ENCODE measurements around the gene NARS2.
"Not testable (repeated sequence)": the region's sequence is repeated elsewhere in the genome, so short reads cannot be mapped to it uniquely, and the experiment has no call there.

Gene NARS2, protein sequence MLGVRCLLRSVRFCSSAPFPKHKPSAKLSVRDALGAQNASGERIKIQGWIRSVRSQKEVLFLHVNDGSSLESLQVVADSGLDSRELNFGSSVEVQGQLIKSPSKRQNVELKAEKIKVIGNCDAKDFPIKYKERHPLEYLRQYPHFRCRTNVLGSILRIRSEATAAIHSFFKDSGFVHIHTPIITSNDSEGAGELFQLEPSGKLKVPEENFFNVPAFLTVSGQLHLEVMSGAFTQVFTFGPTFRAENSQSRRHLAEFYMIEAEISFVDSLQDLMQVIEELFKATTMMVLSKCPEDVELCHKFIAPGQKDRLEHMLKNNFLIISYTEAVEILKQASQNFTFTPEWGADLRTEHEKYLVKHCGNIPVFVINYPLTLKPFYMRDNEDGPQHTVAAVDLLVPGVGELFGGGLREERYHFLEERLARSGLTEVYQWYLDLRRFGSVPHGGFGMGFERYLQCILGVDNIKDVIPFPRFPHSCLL

DNA sequence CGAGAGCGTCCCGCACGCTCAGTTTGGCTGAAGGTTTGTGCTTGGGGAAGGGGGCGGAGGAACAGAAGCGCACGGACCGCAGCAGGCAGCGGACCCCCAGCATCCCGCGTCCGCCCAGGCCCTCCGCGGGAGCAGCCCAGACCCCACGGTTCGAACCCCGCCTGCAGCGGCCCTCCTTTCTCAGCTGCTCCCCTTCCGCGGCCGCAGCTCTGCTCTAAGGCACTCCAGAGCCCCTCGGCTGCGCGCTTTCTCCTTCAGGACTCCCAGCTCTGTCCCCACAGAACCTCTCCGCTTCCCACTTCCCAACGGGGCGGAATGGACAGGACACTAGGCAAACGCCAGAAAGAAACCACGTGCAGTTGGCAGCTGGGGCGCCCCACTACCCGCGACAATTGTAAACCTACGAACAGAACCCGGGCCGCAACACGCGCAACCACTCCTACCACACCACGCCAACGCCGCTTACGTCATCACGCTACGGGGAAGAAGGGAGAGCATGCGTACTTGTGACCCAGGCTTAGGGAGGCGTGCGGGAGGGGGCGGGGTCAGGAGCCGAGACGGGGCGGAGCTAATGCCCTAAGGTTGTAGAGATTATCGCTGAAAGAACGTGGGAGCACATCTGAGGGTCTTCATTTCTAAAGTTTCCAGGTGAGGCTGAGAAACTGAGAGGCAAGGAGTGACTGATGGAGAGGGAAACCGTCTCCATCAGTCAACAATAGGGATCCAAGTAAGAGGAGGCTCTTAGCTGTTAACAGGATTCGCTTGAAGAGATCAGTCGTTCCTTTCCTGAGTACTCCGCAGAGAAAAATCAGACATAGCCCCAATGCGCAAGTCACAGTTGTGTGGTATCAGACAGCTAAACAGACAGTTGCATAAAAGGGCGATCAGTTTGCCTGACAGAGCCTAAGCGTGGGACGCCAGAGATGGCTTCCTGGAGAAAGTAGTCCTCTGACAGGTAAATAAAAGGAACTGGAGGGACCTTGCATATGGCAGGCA is at the start of gene NARS2:
NARS2 (minus strand) TSS at position 479 of the 996 bp plus-strand sequence; CDS start at position 103, 376 bp downstream.
- peak; percentile 95 to 96 for DNase-seq (ENCODE audit: low read depth in 2 of 2)

DNA sequence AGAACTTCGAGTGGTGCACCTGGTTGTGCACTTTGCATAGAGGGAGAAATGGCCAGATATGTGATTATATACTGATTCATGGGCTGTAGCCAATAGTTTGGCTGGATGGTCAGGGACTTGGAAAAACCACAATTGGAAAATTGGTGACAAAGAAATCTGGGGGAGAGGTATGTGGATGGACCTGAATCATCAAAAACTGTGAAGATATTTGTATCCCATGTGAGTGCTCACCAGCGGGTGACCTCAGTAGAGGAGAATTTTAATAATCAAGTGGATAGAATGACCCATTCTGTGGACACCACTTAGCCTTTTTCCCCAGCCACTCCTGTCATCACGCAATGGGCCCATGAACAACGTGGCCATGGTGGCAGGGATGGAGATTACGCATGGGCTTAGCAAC is 48.0 kb upstream of the NARS2 start:
- no peak for DNase-seq (ENCODE audit: low read depth in 2 of 2)

DNA sequence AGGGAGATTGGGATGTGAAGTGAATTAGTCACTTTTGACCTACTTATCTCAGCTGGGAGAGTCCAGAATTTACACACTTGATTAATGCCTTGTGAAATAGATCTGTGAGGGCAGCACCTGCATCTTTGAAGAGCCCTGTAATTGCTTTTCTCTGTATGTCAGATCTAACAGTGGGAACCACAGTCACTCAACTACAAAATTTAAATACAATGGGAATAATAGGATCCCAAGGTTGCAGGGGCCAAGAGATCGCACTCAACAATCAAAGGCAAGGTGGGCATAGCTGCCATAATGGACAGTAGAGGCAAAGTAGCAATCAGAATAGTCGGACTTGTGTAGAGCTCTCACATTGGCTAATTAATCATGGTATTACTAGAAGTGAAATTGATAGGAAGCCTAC is 45.5 kb upstream of the NARS2 start:
- DNase-seq (ENCODE audit: low read depth in 2 of 2), result no peak

DNA sequence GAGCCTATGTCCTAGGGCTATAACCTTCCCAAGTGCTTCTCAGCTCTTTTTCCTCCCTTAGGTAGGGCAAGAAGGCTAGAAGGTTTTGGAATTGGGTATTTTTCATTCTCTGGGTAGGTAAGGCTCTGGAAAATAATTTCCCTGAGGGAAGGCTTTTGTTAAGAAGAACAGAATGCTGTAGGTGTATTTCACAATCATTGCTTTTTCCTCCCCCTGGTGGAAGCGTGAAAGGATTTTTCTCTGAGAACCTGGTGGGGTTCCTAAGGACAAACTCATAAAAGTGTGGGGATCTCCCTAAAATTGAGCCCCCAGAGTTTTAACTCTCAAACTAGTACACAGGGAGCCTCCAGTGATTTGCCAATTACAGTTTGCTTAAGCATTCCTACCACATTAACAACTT is 41.1 kb upstream of the NARS2 start:
- DNase-seq (ENCODE audit: low read depth in 2 of 2), result no peak

DNA sequence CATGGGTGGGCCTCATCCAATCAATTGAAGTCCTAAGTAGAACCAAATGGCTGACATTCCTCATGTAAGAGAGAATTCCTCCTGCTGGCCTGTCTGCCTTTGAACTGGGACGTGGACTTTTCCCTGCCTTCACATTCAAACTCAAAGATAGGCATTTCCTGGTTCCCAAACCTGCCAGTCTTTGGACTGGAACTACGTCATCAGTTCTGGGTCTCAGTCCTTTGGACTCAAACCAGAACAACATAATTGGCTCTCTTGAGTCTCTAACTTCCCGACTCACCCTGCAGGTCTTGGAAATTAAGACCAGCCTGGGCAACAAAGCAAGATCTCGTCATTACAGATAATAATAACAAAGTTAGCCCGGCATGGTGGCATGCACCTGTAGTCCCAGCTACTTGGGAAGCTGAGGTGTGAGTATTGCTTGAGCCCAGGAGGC is 38.7 kb upstream of the NARS2 start:
- no peak for DNase-seq (ENCODE audit: low read depth in 2 of 2)

DNA sequence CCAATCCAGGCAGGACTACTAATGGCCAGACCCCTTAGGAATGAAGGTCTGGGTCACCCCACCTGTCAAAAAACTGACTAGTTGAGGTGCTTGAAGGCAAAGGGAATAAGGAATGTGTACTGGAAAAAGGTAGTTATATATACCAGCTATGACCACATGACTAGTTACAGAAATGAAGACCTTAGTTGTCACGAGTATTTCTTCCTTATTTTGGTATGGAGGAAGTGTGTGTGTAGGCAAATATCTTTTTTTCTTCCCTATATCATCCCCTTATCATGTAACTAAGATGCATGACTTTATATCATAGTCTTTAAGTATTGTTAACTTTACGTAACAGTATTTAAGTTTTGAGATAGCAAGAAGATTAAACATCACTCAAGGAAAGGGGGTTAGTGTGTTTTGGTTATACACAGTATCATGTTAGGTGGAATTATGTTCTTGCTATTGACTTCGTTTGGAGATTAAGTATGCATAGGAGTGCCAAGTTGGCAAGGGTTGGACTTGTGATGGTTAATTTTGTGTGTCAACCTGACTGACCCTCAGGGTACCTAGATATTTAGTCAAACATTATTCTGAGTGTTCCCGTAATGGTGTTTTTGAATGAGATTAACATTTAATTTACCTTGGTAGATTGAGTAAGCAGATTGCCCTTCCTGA is 38.2 kb upstream of the NARS2 start:
- no peak for DNase-seq (ENCODE audit: low read depth in 2 of 2)

DNA sequence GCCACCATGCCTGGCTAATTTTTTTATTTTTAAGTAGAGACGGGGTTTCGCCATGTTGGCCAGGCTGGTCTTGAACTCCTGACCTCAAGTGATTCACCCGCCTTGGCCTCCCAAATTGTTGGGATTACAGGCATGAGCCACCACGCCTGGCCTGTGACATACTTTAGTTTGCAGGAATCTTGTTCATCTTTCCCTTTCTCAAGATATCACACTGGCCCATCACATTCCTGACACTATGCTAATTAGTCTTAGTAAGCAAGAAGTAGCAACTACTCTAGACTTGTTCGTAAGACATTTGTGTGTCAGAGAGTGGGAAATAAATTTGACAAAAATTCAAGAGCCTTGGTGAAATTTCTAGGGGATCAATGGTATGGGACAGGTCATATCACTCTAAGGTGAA is 34.7 kb upstream of the NARS2 start:
- DNase-seq (ENCODE audit: low read depth in 2 of 2), result not testable (repeated sequence)

DNA sequence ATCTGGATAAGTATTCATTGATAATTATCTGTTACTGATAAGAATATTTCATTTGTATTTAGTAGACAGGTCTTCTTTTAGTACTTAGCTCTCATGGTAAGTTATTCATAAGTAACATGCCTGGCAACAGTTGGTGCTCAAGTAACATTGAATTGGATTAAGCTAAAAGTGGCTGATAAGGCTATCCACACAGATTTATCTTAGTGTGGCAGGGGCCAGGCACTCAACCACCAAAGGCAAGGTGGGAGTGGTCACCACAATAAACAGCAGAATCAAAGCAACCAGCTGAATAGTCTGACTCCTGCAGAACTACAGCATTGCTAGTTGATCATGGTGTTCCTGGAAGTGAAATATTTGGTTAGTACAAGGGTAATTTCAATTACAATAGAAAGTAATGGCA is 33.0 kb upstream of the NARS2 start:
- no peak for DNase-seq (ENCODE audit: low read depth in 2 of 2)

DNA sequence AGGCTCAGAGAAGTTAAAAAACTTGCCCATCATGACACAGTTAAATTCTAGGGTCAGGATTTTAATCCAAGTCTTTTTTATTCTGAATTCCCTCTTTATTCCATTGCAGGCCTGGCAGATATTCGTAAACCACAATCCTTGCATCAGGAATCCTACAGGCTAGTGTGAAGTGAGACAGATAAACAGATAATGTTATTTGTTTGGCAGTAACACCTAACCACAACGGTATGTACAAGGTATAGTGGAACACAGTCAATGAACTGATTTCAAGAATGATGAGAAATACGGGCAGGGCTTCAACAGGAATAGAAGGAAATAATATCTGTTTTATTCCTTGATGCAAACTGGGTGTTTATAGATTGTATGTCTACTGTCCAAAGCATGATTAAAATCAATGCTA is 32.0 kb upstream of the NARS2 start:
- DNase-seq (ENCODE audit: low read depth in 2 of 2), result no peak

DNA sequence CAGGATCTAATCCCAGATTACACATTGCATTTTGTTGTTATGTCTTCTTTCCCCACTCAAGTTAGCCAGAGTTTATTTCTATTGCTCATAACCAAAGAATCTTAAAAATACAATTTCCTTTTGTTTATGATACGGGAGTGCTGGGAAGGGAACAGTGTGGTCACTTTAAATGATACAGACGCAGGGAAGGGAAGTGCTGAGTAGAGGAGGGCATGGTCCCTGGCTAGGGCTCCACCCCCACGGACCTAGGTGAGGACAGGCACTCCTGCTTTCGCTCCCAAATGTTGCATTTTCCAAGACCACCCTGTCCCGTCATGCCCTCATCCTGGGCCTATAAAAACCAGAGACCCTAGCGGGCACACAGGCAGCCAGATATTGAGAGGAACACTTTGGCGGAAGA is 30.6 kb upstream of the NARS2 start:
- no peak for DNase-seq (ENCODE audit: low read depth in 2 of 2)

DNA sequence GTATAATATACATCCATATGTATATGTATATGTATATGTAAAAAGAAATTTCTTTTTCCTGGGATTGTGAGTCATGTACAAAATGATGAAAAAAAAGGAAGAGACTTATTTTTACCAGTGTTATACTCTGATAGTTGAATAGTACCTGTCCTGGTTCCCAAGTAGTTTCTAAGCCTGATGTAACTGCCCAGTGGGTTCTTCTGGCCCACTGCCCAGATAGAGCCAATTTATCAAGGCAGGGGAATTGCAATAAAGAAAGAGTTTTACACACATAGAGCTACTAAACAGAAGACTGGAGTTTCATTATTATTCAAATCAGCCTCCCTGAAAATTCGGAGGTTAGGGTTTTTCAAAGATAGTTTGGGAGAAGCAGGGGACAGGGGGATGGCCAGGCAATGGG is 29.1 kb upstream of the NARS2 start:
- no peak for DNase-seq (ENCODE audit: low read depth in 2 of 2)

DNA sequence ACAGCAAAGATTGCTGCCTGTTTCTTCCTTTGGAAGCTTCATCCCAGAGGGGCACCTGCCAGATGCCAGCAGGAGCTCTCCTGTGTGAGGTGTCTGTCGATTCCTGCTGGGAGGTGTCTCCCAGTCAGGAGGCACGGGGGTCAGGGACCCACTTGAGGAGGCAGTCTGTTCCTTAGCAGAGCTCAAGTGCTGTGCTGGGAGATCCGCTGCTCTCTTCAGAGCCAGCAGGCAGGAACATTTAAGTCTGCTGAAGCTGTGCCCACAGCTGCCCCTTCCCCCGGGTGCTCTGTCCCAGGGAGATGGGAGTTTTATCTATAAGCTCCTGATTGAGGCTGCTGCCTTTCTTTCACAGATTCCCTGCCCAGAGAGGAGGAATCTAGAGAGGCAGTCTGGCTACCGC is 28.1 kb upstream of the NARS2 start:
- DNase-seq (ENCODE audit: low read depth in 2 of 2), result not testable (repeated sequence)

DNA sequence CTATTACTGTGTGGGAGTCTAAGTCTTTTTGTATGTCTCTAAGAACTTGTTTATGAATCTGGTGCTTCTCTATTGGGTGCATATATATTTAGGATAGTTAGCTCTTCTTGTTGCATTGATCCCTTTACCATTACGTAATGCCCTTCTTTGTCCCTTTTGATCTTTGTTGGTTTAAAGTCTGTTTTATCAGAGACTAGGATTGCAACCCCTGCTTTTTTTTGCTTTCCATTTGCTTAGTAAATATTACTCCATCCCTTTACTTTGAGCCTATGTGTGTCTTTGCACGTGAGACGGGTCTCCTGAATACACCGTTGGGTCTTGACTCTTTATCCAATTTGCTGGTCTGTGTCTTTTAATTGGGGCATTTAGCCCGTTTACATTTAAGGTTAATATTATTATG is 26.4 kb upstream of the NARS2 start:
- not testable (repeated sequence) for DNase-seq (ENCODE audit: low read depth in 2 of 2)

DNA sequence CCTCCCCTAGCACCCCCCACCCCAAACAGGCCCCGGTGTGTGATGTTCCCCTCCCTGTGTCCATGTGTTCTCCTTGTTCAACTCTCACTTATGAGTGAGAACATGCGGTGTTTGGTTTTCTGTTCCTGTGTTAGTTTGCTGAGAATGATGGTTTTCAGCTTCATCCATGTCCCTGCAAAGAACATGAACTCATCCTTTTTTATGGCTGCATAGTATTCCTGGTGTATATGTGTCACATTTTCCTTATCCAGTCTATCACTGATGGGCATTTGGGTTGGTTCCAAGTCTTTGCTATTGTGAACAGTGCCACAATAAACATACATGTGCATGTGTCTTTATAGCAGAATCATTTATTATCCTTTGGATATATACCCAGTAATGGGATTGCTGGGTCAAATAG is 22.9 kb upstream of the NARS2 start:
- not testable (repeated sequence) for DNase-seq (ENCODE audit: low read depth in 2 of 2)

DNA sequence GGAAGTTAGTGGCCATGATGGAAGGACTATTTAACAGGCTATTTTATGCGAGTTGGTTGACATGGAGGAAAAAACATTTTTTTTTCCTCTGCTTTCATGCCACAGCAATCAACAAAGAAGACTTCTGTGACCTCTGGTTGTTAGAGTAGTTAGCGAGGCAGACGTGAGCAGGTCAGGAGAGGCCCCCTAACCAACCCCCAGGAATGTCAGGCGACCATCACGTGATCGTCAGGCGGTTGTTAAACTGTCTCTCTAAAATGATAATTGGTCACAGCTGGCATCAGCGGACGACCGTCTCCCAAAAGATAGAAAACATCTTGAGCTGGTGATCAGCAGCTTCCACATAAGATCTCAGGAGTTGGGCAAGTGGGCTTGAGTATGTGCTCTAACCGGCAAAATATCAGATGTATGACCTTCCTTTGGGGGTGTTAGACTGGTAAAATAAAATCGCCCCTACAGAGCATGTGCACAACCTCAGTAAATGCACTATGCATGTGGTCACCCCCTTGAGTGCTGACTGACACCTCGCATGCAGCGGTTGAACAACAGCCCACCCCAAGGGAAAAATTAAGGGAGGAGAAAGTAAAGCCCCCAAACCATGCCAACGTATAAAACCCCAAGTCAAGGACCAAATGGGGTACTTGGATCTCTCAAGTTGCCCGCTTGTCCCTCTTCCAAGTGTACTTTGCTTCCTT is 20.9 kb upstream of the NARS2 start:
- no peak for DNase-seq (ENCODE audit: low read depth in 2 of 2)

DNA sequence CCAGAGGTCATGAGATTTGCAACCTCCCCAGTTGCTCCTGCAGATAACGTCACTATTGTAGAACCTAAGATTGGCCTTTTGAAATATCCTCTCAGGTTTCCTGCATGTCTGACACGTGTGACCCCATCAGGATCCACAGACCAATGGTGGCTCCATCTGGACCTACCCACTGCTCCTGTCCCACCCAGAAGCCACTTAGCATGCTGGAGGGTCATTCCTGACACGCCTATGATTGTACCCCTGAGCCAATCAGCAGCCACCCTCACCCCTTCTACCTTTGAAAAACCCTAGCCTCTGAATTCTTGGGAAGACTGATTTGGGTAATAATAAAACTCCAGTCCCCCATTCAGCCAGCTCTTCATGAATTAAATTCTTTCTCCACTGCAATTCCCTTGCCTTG is 20.1 kb upstream of the NARS2 start:
- DNase-seq (ENCODE audit: low read depth in 2 of 2), result no peak

DNA sequence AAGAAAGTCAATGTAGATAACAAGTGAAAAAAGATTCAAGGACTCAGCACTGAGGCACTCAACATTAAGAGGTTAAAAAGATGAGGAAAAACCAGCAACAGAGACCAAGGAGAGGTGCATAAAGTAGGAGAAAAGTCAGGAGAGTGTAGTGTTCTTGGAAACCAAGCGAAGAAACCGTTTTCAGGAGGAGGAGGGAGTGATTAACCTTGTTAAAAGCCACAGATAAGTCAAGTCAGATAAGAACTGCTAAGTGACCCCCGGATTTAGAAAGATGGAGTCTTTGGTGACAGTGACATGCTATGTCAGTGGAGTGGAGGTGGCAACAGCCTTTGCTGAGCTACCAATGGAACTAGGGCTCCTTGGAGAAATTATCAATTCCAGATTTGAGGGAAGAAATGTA is 13.9 kb upstream of the NARS2 start:
- DNase-seq (ENCODE audit: low read depth in 2 of 2), result no peak

DNA sequence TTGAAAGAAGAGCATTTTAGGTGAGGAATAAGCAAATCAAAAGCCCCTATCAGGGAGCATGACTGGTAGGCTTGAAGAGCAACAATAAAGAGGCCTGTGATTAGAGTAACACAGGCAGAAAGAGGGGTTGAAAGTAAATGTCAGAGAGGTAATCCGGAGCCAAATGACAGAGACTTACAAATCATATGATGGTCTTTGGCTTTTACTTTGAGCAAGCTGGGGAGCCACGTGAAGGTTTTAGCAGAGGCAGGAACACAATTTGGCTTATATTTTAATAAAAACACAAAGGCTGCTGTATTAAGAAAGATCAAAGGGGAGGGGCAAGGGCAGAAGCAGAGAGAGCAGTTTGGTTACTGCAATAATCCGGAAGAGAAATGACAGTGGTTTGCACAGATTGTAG is 12.8 kb upstream of the NARS2 start:
- DNase-seq (ENCODE audit: low read depth in 2 of 2), result no peak

DNA sequence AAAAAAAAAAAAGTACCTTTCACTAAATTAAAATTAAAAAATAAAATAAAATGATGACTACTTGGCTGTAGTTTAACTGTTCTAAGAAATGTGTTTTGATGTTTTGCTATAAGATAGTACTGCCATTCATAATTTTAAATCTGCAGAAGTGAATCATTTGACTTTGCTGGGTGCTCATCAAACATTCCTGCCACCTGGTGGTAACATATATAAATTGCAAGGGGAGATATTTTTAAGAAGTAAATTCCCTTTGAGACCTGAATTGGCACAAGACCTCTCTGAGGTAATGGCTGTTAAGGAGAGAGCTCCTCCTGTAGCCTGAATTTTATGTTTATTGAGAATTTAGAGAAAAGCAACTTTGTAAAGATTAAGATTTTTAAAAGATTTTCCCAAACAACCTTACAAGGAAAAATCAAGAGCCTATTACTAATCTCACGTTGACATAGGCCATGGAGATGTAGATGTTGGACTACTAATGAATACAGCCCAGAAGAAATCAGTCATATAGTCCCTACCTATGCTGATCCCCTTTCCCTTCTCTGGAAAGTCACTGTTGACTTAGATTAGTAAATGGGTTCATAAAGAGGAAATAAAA is 11.9 kb upstream of the NARS2 start:
- DNase-seq (ENCODE audit: low read depth in 2 of 2), result no peak

DNA sequence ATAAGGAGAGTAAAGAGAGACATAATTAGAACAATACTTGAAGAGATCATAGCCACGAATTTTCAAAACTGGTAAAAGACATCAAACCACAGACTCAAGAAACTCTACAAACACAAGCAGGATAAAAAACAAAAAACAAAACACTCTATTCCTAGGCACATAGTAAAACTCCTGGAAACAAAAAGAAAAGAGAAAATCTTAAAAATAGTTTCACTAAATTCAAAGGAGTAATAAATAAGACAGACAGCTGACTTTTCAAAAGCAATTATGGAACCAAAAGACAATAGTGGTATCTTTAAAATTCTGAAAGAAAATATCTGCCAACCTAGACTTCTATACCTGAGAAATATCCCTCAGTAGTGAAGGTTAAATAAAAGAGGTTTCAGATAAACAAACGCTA is 9.2 kb upstream of the NARS2 start:
- no peak for DNase-seq (ENCODE audit: low read depth in 2 of 2)

DNA sequence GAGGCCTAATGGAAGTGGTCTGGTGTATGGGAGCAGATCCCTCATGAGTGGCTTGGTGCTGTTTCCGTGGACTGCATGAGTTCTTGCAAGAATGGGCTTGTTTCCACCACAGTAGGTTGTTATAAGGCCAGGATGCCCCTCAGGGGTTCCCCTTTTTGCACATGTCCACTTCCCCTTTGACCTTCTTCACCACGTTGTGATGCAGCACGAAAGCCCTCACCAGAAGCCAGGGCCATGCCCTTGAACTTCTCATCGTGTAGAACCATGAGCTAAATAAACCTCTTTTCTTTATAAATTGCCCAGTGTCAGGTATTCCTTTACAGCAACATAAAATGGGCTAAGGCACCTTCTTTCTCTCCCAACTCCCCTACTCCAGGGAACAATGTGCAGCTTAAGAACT is 2.8 kb upstream of the NARS2 start:
- no peak for DNase-seq (ENCODE audit: low read depth in 2 of 2)
